HL-60 (cell line): ENCODE measurements around the gene FOXC2.

Experiments
- DNase-seq, 2 experiments: peaks; one replicate each; pipeline ENCODE4 v3.0.0-alpha.2; 2010 to 2020; ENCODE audit warnings: low read depth in 1 of 2, low spot score in 1 of 2
- H3K27ac ChIP-seq: fragments of 250-450 bp; sonication (Bioruptor Pico); replicated peaks from 2 replicates; pipeline ENCODE4 v1.5.1; 2020; ENCODE audit warnings: mild to moderate bottlenecking, moderate library complexity
- H3K27me3 ChIP-seq: fragments of 250-450 bp; sonication (Bioruptor Pico); 2 replicates; pipeline ENCODE4 v1.5.1; 2021; ENCODE audit warnings: mild to moderate bottlenecking, moderate library complexity; ENCODE audit not compliant: insufficient read depth, poor library complexity, severe bottlenecking
- H3K4me3 ChIP-seq: replicated peaks from 2 replicates; pipeline ENCODE4 v1.5.1; 2011; ENCODE audit warnings: mild to moderate bottlenecking, control low read depth, low read length; ENCODE audit not compliant: insufficient read depth
- CTCF ChIP-seq: IDR thresholded peaks from one replicate; pipeline ENCODE4 v1.5.1; 2011; ENCODE audit warnings: low read length, control low read depth, inconsistent platforms; ENCODE audit not compliant: insufficient read depth
- GABPA ChIP-seq: IDR thresholded peaks from 2 replicates; pipeline ENCODE4 v1.6.1; 2012; ENCODE audit warnings: low read depth
- POLR2AphosphoS5 ChIP-seq: IDR thresholded peaks from 2 replicates; pipeline ENCODE4 v1.6.1; 2012; ENCODE audit warnings: low read depth
- REST ChIP-seq: IDR thresholded peaks from 2 replicates; pipeline ENCODE4 v1.6.1; 2012; ENCODE audit warnings: low read depth; ENCODE audit not compliant: insufficient replicate concordance
- SPI1 ChIP-seq: IDR thresholded peaks from 2 replicates; pipeline ENCODE4 v1.6.1; 2012; ENCODE audit warnings: low read depth, mild to moderate bottlenecking, borderline replicate concordance

FOXC2 gene

GRCh38 chr16:86565181-86565631, 1.4 kb upstream of the FOXC2 start:
- no peak for TF ChIP-seq POLR2AphosphoS5
- TF ChIP-seq GABPA: no peak
- no peak for TF ChIP-seq REST
- TF ChIP-seq SPI1: no peak
- no peak for TF ChIP-seq CTCF
- no peak overlapping the region for H3K27ac ChIP-seq
- no peak for DNase-seq
- H3K4me3 ChIP-seq: no peak overlapping the region
- peaks cover 12% of the 10 kb centered on the region for H3K27me3 ChIP-seq

- peaks cover 12% of the 10 kb centered on the region for H3K27me3 ChIP-seq
Measured at GRCh38 chr16:86565644-86566511, 751 bp upstream of the FOXC2 start.

More at GRCh38 chr16:86565644-86566511, 751 bp upstream of the FOXC2 start:
- TF ChIP-seq REST (no peak), SPI1 (no peak), CTCF (no peak), POLR2AphosphoS5 (no peak), GABPA (no peak)
- no peak overlapping the region for H3K4me3 ChIP-seq
- no peak overlapping the region for H3K27ac ChIP-seq
- DNase-seq: no peak
